Bronchial epithelial cell (primary cell): ENCODE measurements around the gene CEP192. TPM values are rescaled to one million over a fixed set of nuclear protein-coding genes. Genes with fewer than 3 reads are reported as not detected.
A peak's percentile ranks its signal among the peaks of the same experiment; 100 is the strongest.
"Not testable (repeated sequence)": the region's sequence is repeated elsewhere in the genome, so short reads cannot be mapped to it uniquely, and the experiment has no call there.

ENCODE experiments used
- DNase-seq: peaks from one replicate; pipeline ENCODE4 v3.0.0-alpha.2; 2010; ENCODE audit warnings: low read depth
- FAIRE-seq: peaks from 2 replicates; lab custom pipeline; 2011; peaks lifted over from hg19 to GRCh38; lab: Jason Lieb, UNC
- H3K27me3 ChIP-seq: 2 replicates; pipeline ENCODE4 v1.5.1; 2011; ENCODE audit warnings: low read length; ENCODE audit not compliant: control insufficient read depth, insufficient read depth
- H3K36me3 ChIP-seq: 2 replicates; pipeline ENCODE4 v1.5.1; 2011; ENCODE audit warnings: low read length; ENCODE audit not compliant: control insufficient read depth, insufficient read depth
- H3K4me3 ChIP-seq: 2 replicates; pipeline ENCODE4 v1.5.1; 2011; ENCODE audit warnings: mild to moderate bottlenecking, low read depth, low read length, control low read depth
- CTCF ChIP-seq: IDR thresholded peaks from 2 replicates; pipeline ENCODE4 v1.5.1; 2011; ENCODE audit warnings: mild to moderate bottlenecking, moderate library complexity, low read length, control low read depth, inconsistent platforms; ENCODE audit not compliant: insufficient read depth, severe bottlenecking
- total RNA-seq: library from RNA; depleted of rRNA; stranded (reverse); fragments of >200 nt; gene quantifications from 2 replicates; pipeline ENCODE4 v1.2.1, GENCODE V29; 2014

Gene CEP192
- total RNA-seq, 1 donor from 2014 or later = 25.8 TPM

- no peak for DNase-seq
- no peak for FAIRE-seq
Measured at GRCh38 chr18:12995952-12996477, 4.9 kb downstream of the CEP192 start.

GRCh38 chr18:12996661-12997292, 5.6 kb downstream of the CEP192 start:
- DNase-seq = no peak
- no peak overlapping the region for H3K4me3 ChIP-seq
- no peaks in the 10 kb centered on the region for H3K27me3 ChIP-seq
- no peaks in the 10 kb centered on the region for H3K36me3 ChIP-seq
- no peak for TF ChIP-seq CTCF
- FAIRE-seq = no peak

More at GRCh38 chr18:12995952-12996477, 4.9 kb downstream of the CEP192 start:
- Histone ChIP-seq H3K36me3 (no peaks in the 10 kb centered on the region), H3K4me3 (no peak overlapping the region), H3K27me3 (no peaks in the 10 kb centered on the region)
- no peak for TF ChIP-seq CTCF

- not testable (repeated sequence) for DNase-seq, H3K4me3 ChIP-seq, H3K36me3 ChIP-seq, H3K27me3 ChIP-seq, FAIRE-seq
Measured at GRCh38 chr18:12997330-12997729, 6.2 kb downstream of the CEP192 start.

GRCh38 chr18:12998332-12999060, 7.3 kb downstream of the CEP192 start:
- TF ChIP-seq CTCF = no peak
- DNase-seq (no peak), FAIRE-seq (no peak)
- Histone ChIP-seq H3K4me3 (no peak overlapping the region), H3K27me3 (no peaks in the 10 kb centered on the region), H3K36me3 (no peaks in the 10 kb centered on the region)

GRCh38 chr18:13003466-13003896, 12.3 kb downstream of the CEP192 start:
- peak; percentile 68 for TF ChIP-seq CTCF
- FAIRE-seq = no peak
- Histone ChIP-seq H3K27me3 (no peaks in the 10 kb centered on the region), H3K36me3 (peaks cover 6% of the 10 kb centered on the region), H3K4me3 (no peak overlapping the region)
- DNase-seq = peak; percentile 78

- H3K36me3 ChIP-seq = peaks cover 6% of the 10 kb centered on the region
- FAIRE-seq = no peak
- DNase-seq = no peak
Measured at GRCh38 chr18:13004396-13004795, 13.2 kb downstream of the CEP192 start.

More at GRCh38 chr18:13004396-13004795, 13.2 kb downstream of the CEP192 start:
- Histone ChIP-seq H3K4me3 (no peak overlapping the region), H3K27me3 (no peaks in the 10 kb centered on the region)
- no peak for TF ChIP-seq CTCF
